ENCODE data around the gene FBXL16.

Gene FBXL16

DNA sequence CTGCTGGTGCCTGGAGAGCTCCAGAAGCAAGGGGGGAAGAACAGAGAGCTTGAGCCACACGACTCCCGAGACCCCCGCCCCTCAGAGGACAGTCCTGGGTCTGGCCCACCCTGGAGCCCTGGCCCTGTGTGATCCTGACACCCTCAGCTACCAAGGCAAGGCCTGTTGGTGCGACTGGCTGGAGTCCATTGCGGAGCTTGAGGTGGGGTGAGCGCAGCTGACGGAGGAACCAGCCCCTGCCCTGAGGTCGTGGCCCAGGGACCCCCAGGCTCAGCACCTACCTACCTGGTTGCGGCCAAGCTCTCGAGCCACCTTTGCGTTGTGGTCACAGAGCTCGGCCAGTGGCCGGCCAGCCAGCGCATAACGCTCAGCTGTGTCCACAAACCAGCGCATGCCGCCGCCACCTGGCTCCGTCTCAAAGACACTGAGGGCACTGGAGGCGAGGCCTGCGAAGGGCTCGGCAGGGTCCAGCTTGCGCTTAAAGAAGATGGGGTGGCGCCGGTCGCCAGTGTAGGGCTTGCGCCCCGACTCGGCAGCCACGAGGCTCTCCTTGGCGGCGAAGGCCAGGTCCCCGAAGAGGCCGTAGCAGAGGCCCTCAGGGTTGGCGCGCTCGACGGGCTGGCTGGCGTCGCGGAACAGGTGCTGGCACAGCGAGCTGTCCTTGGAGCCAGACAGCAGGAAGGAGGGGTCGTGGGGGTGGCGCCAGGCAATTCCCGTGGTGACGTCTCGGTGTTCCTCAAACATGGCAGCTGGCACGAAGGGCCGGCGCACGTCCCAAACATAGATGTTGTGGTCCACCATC is 18.9 kb downstream of the FBXL16 start:
- DNase-seq: no peak

DNA sequence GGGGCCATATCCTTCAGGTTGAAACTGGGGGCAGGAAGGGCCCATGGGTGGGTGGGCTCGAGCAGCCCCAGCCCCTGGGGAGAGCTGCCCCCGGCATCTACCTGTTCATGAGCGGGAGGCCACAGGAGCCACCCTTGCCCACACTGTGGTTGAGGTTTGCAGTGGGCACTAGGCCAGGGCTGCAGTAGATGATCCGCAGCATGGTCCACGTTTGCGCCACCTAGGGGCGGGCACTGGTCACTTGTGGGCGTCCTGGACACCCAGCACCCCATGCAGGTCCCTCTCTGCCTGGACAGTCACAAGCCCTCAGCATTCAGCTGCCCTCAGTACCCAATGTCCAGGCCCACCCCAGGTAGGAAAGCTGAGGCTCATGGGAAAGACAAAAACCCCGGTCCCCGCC is 19.6 kb downstream of the FBXL16 start:
- DNase-seq: no peak

DNA sequence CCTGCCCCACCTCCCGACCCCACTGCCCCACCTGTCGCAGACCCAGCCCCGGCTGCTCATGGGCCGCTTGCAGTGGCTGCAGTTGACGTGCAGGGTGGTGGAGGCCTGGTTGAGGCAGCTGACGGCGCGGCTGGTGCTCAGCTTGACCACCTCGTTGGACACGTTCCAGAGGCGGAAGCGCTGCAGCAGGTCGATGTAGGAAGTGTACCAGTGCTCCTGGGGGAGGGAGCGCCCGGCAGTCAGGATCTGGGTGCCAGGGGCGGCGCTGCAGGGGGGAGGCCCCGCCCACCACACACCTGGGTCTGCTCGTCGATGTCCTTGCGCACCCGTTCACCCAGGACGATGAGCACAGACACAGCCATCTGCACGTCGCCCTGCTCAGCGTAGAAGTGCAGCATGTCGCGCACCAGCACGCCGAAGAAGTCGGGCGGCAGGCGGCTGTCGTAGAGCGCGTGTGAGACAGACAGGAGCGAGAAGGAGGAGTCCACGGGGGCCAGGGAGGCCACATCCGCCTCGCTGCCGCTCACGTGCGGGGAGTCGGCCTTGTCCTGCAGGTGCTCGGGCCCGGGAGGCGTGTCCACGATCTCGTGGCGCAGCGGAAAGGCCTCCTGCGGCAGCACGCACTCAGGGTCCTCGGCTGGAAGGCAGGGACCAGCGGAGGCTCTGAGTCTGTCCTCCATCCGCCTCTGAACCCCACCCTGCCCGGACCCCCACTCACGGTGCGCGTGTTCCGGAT is 20.5 kb downstream of the FBXL16 start:
- no peak for DNase-seq

DNA sequence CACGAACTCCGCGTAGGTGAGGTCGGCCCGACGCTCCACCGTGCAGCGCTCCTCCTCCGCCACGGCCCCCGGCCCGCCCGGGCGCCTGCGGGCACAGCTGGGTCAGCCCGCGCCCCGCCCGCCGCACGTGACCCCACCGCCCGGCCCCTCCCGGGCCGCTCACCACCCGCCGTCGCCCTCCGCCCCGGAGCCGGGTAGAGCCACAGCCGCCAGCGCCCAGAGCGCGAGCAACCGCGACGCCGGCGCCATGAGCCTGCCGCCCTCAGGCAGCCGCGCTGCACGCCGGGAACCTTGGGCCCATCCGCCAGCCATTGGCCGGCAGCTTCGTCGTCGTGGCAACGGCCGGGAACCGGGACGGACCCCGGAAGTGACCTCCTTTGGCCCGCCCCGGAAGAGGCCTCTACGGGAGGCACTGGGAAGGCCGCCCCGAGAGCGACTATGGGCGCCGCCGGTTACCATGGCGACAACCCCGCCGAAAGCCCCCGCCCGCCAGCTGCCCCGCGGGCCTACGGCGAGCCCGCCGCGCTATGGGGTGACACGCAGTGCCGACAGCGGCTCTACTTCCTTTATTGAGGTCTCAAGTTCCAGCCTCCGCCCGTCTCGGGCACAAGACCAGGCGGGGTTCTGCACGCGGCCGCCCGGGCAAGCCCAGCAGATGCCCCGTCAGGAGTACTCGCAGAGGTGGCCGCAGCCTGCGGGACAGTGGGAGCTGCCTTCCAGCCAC is 21.4 kb downstream of the FBXL16 start, which contains the start of gene JMJD8:
JMJD8 (minus strand) TSS at position 264 of the 724 bp plus-strand sequence; CDS start at position 249, 15 bp downstream.
- peak; percentile 98 for DNase-seq

DNA sequence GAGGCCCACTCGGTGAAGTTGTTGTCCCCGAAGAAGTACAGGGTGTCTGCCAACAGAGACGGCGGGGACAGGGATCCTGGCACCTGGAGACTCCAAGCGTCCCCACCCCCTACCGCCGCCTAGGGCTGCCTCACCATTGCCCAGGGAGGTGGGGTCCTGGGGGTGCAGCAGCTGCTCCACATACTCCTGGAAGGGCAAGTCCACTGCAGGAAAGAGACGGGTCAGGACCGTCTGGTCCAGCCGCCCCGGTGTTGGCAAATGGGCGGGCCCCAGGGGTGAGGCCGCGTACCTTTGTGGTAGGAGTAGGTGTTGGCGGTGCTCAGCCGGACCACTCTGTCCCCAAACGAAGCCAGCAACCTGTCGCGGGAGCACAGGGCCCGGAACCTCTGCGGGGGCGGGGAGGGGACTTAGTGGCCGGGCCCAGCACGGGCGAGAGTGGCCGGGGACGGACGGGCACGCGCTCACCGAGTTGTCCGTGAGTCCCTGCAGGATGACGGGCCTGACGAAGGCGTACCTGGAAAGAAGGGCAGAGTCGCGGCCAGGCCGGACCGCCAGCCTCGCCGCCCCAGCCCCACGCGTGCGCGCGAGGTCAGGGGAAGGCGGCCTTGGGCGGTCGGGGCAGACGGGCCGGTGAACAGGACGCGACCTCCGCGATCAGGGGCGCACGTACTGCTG is 22.1 kb downstream of the FBXL16 start:
- no peak for DNase-seq

DNA sequence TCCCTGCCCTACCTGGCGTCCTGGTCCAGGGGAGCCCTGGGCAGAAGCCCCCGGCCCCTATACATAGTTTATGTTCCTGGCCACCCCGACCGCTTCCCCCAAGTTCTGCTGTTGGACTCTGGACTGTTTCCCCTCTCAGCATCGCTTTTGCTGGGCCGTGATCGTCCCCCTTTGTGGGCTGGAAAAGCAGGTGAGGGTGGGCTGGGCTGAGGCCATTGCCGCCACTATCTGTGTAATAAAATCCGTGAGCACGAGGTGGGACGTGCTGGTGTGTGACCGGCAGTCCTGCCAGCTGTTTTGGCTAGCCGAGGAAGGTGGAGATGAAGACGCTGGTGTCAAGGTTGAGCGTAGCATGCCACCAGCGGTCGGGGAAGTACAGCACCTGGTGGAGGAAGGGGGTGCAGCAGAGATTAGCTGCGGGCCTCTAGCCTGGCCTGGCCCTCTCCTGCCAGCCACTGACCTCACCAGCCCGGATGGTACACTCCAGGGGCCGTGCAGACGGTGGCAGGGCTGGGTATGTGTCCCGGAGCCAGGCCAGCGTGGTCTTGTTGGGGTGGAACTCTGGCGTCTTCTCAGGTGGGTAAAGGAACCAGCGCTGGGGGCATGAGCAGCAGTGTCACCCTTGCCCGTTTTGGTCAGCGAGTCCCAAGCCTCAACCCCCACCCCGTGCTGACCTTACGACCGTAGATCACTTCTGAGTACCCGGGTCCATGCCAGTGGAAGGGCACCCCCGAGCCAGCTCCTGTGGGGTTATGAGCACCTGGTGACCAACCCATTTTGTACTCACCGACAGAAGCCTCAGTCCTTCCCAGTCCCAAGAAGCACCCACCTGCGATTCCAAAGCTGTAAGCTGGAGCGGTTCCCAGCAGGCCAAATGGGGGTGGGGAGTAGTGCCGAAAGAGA is 22.9 kb downstream of the FBXL16 start:
- DNase-seq: no peak

DNA sequence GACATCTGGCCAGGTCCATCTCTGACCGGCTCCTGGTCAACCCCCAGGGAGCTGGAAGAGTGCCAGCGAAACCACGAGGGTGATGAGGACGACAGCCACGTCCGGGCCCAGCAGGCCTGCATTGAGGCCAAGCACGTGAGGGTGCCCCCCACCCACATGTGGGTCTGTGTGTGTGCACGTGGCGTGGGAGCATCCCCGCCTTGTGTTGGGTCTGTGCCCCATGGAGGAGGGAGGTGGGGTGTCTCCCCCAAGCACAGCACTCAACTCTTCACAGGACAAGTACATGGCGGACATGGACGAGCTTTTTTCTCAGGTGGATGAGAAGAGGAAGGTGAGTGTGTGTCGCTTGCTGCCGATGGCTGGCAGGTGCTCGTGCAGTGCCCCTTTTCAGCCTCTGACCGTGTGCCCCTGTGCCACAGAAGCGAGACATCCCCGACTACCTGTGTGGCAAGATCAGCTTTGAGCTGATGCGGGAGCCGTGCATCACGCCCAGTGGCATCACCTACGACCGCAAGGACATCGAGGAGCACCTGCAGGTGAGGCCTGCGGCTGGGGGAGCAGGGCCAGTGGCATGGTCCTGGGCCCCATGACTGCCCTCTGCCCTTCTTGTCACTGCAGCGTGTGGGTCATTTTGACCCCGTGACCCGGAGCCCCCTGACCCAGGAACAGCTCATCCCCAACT is 23.7 kb downstream of the FBXL16 start:
- no peak for DNase-seq

DNA sequence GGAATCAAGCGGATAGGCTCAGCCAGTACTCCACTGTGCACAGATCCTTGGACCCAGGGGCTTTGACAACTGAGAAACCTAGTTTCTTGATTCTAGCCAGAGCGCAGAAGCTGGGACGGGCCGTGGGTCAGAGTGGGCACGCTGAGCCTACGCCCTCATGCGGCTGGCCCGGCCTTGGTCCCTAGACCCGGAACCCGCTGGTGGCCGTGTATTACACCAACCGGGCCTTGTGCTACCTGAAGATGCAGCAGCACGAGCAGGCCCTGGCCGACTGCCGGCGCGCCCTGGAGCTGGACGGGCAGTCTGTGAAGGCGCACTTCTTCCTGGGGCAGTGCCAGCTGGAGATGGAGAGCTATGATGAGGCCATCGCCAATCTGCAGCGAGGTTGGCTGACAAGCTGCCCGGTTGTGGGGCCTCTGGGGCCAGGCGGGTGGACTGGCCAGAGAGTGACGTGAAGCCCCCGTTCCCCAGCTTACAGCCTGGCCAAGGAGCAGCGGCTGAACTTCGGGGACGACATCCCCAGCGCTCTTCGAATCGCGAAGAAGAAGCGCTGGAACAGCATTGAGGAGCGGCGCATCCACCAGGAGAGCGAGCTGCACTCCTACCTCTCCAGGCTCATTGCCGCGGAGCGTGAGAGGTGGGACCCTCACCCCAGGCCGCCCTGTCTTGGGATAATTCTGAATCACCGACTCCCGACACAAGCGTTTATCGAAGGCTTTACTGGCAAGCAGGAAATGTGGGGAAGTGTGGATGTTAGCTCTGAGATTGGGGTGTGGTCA is 24.4 kb downstream of the FBXL16 start:
- no peak for DNase-seq

DNA sequence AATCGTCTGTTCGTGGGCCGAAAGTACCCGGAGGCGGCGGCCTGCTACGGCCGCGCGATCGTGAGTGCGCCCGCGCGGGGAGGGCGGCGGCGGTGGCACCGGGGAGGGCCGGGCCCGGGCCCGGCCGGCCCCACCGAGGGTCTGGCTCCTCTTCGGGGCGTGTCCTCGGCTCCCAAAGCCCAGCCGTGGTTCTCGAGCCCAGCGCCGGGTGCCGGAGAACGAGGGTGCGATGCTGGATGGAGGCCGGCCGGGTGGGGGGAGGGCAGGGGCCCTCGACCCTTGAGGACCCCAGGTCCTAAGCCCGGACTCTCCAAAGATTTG is 25.0 kb downstream of the FBXL16 start:
- DNase-seq: no peak

DNA sequence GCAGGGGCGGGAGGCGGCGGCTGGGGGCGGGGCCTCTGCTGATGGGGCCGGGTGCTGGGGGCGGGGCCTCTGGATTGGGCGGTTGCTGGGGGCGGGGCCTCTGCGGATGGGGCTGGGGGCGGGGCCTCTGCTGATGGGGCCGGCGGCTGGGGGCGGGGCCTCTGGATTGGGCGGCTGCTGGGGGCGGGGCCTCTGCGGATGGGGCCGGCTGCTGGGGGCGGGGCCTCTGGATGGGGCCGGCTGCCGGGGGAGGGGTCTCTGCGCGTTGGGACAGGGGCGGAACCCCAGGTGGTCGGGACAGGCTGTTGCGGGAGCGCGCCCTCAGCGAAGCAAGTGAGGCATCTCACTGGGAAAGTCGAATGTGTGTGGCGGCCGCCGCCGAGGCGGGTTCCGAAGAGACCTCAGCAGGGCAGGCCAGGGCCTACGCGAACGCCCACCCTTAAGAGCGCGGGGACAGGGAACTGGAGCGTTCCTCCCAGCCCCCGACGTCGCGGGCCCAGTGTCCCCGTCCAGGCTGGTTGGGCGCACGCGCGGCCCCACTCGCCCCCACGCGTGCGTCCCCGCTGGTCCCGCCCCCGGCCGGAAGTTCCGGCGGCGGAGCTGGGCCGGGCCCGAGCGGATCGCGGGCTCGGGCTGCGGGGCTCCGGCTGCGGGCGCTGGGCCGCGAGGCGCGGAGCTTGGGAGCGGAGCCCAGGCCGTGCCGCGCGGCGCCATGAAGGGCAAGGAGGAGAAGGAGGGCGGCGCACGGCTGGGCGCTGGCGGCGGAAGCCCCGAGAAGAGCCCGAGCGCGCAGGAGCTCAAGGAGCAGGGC is 25.6 kb downstream of the FBXL16 start, which contains the start of gene STUB1:
STUB1 (plus strand) TSS at position 597 of the 811 bp plus-strand sequence; CDS start at position 713, 116 bp downstream.
- DNase-seq: peak; percentile 97

DNA sequence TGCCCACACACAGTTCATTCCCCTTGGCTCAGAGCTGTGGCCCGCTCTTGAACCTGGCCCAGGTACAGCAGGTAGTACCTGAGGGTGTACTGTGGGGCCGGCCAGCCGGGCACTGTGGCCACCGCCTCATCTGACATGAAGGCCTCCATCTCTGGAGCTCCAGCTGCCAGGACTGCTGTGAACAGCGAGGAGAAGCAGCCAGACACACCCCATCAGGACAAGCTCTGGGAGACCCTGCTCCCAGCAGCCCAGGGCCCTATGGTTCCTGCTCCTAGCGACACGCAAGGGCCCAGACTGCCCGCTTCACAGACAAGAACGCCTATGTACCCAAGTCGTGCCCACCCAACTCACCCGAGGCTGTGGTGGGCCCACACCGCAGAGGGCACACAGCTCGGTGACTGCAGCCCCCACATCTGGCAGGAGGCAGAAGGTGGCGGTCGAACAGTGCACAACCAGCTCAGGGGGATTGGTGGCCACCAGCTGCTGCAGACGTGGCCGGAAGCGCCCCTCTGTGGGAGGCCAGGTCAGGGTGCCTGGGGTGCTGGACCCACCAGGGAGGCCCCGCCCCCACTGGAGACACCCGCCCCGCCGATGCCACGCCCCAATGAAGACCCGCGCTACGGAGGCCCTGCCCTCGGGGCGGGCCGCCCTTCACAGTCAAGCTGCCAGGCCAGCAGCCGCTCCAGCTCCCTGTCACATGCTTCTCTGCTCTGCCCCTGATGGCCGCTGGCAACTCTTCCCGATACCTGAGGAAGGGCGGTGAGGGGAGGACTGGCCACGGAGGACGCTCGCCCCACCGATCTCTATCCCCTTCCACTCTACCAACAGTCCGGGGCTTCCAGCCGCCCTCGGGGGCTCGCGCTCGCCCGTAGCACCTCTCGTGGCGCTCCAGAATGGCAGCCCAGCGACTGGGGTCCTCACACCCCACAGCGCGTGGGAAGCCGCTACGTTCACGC is 26.5 kb downstream of the FBXL16 start:
- DNase-seq: peak; percentile 64

DNA sequence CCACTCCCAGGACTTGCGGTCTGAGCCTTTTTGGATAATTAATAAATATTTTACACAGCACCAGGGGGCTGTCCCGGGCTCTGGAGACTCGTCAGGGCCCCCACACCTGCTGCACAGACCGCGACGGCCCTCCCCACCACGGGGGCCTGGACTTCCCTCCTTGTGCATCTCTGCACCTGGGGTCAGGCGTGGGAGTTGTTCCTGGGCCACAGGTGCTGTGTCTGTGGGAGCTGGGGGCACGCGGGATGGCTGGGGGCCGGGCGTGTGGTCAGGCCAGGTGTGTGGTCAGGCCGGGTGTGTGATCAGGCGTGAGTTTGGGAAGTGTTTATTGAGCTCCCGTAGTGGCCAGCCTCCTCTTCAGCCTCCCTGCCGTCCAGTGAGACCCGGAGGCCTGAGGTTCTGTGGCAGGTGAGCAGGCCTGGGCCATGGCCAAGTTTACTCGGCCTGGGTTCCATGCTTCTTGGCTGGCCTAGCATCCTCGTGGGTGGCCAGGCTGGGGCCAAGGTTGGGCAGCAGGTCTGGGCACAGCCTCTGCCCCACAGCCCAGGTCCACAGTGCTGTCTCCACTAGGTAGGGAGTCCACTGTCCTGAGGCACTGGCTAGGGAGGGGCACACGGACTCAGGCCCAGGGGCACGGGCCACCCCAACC is 27.3 kb downstream of the FBXL16 start:
- DNase-seq: no peak

DNA sequence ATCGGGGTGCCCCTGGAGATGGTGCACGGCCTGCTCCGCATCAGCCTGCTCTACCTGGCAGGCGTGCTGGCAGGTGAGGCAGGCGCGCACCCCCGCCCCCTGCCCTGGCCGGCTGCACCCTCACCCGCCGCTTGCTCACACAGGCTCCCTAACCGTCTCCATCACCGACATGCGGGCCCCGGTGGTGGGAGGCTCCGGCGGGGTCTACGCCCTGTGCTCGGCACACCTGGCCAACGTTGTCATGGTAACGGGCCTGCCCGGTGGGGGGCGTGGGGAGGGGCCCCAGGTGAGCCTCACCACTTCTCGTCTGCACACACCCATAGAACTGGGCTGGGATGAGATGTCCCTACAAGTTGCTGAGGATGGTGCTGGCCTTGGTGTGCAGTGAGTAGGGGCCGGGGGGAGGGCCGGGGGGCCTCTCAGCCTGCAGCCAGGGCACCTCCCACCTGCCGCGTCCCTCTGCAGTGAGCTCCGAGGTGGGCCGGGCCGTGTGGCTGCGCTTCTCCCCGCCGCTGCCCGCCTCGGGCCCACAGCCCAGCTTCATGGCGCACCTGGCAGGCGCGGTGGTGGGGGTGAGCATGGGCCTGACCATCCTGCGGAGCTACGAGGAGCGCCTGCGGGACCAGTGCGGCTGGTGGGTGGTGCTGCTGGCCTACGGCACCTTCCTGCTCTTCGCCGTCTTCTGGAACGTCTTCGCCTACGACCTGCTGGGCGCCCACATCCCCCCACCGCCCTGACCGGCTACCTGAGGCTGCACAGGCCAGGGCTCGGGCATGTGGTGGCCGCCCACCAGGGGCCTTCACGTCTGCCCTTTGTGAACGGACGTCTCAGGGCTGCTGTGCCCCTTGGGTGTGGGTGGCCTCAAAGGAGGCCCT is 28.0 kb downstream of the FBXL16 start:
- no peak for DNase-seq

DNA sequence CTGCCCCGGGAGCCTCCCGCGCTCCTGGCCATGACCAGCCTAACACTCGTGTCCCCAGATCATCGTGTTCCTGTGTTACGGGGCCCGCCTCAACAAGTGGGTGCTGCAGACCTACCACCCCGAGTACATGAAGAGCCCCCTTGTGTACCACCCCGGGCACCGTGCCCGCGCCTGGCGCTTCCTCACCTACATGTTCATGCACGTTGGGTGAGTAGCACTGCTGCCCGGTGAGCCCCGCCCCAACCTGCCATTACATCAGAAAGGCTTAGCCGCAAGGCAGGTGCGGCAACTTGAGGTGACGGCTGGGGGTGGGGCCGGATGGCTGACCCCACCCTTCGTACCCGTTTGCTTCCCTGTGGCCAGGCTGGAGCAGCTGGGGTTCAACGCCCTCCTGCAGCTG is 28.7 kb downstream of the FBXL16 start:
- peak; percentile 46 for DNase-seq

DNA sequence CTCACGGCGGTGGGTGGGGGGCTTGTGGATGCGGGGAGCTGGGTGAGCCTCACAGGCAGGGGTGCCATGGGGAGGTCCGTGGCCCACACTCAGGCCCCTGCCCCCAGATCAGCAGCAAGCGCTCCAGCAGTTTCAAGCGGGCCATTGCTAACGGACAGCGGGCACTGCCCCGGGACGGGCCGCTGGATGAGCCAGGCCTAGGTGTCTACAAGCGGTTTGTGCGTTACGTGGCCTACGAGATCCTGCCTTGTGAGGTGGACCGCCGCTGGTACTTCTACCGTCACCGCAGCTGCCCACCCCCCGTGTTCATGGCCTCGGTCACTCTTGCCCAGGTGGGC is 29.1 kb downstream of the FBXL16 start:
- DNase-seq: no peak

DNA sequence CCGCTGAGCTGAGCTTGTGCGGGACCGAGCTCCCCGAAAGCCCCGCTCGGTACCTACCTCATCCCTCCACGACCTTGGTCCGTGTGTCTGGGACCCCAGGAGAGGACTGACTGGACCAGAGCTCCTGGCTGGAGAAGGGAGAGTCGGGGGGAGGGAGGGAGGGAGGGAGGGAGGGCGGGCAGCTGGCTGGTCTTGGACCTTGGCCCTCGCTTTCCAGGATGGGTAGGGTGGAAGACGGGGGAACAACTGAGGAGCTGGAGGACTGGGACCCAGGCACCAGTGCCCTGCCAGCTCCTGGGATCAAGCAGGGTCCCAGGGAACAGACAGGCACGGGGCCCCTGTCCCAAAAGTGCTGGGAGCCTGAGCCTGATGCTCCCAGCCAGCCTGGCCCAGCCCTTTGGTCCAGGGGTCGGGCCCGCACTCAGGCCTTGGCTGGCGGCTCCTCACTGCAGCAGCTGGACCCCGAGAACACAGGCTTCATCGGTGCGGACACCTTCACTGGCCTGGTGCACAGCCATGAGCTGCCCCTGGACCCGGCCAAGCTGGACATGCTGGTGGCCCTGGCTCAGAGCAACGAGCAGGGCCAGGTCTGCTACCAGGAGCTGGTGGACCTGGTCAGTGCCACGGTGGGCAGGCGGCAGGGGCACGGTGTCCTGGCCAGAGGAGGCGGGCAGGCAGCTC is 29.6 kb downstream of the FBXL16 start:
- DNase-seq: no peak

Data from CD4-positive, alpha-beta T cell treated with Interleukin-17A for 4 hours (primary cell).